ENCODE data around the gene SLX4IP.
A peak's percentile ranks its signal among the peaks of the same experiment; 100 is the strongest.

Gene SLX4IP

DNA sequence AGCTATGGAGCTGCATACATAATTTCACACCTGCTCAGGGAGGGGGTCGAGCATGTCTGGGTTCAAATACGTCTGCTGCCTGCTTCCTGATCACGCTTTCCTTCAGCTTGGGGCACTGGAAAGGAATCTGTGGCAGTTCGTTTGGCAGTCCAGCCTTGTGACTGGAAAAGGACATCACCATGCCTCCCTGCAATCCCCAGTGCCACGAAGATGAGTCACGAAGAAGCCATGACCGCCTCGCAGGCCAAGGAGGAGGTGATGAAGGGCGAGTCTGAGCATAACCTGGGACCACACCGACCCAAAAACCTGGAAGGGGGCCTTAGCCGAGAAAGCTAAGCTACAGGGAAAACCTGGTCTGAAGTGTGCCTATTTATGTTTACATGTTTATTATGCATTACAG is 225.6 kb downstream of the SLX4IP start:
- Histone ChIP-seq H3K36me3 (replicated peaks; ENCODE audit: low read depth, low read length) (no peaks in the 10 kb centered on the region), H3K79me2 (ENCODE audit: low read length) (no peaks in the 10 kb centered on the region), H4K20me1 (ENCODE audit: insufficient read depth, low read length) (0 out of 2 replicates have a peak, but pooled peaks cover 8% of the 10 kb centered on the region)

DNA sequence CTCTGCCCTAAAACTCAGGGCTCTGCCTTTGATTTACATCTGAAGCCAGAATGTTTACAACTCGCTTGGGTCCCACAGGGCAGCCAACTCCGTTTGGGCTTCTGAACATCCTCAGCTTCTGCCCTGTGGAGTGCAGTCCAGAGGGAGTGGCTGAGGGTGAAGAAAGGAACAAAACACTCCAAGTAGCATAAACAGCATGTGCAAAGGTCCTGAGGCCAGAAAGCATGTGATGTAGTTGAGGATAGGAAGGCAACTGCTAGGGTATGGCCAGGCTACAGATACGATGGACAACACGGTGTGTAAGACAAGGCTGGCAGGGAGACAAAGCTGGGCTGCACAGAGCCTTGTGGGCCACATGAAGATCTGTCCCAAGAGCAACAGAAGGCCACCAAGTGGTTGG is 226.2 kb downstream of the SLX4IP start:
- peaks cover 14% of the 10 kb centered on the region for H3K4me1 ChIP-seq (ENCODE audit: low read length)
- 0 out of 2 replicates have a peak, but pooled peaks cover 8% of the 10 kb centered on the region for H4K20me1 ChIP-seq (ENCODE audit: insufficient read depth, low read length)
- no peak overlapping the region for H3K27ac ChIP-seq (ENCODE audit: low read length)
- peaks cover 63% of the 10 kb centered on the region for H3K27me3 ChIP-seq (ENCODE audit: low read depth, low read length)
- no peaks in the 10 kb centered on the region for H3K9me3 ChIP-seq (ENCODE audit: insufficient read depth, low read length)
- no peak overlapping the region for H3K9ac ChIP-seq (ENCODE audit: low read length)
- H3K36me3 ChIP-seq (replicated peaks; ENCODE audit: low read depth, low read length): no peaks in the 10 kb centered on the region
- no peak for TF ChIP-seq EZH2phosphoT487 (IDR thresholded peaks at IDR 0.05; ENCODE audit: low read depth)
- TF ChIP-seq, protein P1, sequence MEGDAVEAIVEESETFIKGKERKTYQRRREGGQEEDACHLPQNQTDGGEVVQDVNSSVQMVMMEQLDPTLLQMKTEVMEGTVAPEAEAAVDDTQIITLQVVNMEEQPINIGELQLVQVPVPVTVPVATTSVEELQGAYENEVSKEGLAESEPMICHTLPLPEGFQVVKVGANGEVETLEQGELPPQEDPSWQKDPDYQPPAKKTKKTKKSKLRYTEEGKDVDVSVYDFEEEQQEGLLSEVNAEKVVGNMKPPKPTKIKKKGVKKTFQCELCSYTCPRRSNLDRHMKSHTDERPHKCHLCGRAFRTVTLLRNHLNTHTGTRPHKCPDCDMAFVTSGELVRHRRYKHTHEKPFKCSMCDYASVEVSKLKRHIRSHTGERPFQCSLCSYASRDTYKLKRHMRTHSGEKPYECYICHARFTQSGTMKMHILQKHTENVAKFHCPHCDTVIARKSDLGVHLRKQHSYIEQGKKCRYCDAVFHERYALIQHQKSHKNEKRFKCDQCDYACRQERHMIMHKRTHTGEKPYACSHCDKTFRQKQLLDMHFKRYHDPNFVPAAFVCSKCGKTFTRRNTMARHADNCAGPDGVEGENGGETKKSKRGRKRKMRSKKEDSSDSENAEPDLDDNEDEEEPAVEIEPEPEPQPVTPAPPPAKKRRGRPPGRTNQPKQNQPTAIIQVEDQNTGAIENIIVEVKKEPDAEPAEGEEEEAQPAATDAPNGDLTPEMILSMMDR (IDR thresholded peaks at IDR 0.05; ENCODE audit: low read depth, low read length): no peak
- H3K4me3 ChIP-seq (ENCODE audit: low read length): no peak overlapping the region
- no peak overlapping the region for H2AFZ ChIP-seq (ENCODE audit: low read depth, low read length)
- H3K4me2 ChIP-seq (ENCODE audit: low read length): no peak overlapping the region
- no peaks in the 10 kb centered on the region for H3K79me2 ChIP-seq (ENCODE audit: low read length)

More for the DNA sequence above, 225.6 kb downstream of the SLX4IP start:
- H3K9ac ChIP-seq (ENCODE audit: low read length): no peak overlapping the region
- peaks cover 14% of the 10 kb centered on the region for H3K4me1 ChIP-seq (ENCODE audit: low read length)
- no peak overlapping the region for H3K27ac ChIP-seq (ENCODE audit: low read length)
- peaks cover 62% of the 10 kb centered on the region for H3K27me3 ChIP-seq (ENCODE audit: low read depth, low read length)
- no peak for TF ChIP-seq EZH2phosphoT487 (IDR thresholded peaks at IDR 0.05; ENCODE audit: low read depth)
- TF ChIP-seq, protein P1 (IDR thresholded peaks at IDR 0.05; ENCODE audit: low read depth, low read length): no peak
- H3K9me3 ChIP-seq (ENCODE audit: insufficient read depth, low read length): no peaks in the 10 kb centered on the region
- H2AFZ ChIP-seq (ENCODE audit: low read depth, low read length): no peak overlapping the region
- no peak overlapping the region for H3K4me3 ChIP-seq (ENCODE audit: low read length)
- H3K4me2 ChIP-seq (ENCODE audit: low read length): no peak overlapping the region

DNA sequence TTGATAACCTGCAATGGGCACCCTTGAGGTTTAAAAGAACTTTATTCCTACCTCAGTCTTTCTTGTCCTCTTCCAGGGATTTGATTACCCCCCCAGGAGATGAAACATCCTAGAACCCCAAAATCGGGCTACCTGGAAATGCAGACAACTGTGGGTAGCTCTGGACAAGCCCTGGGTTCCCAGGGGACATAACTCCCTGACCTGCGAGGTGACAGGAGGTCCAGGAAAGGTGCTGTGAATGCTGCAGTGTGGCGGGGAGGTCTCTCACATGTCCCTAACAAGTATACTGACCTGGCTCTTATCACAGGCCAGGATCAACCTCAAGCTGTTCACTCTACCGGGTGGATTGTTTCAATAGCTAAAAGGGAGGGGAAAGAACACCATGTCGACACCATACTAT is 227.0 kb downstream of the SLX4IP start:
- Histone ChIP-seq H3K9ac (ENCODE audit: low read length) (no peak overlapping the region), H3K79me2 (ENCODE audit: low read length) (no peaks in the 10 kb centered on the region)

DNA sequence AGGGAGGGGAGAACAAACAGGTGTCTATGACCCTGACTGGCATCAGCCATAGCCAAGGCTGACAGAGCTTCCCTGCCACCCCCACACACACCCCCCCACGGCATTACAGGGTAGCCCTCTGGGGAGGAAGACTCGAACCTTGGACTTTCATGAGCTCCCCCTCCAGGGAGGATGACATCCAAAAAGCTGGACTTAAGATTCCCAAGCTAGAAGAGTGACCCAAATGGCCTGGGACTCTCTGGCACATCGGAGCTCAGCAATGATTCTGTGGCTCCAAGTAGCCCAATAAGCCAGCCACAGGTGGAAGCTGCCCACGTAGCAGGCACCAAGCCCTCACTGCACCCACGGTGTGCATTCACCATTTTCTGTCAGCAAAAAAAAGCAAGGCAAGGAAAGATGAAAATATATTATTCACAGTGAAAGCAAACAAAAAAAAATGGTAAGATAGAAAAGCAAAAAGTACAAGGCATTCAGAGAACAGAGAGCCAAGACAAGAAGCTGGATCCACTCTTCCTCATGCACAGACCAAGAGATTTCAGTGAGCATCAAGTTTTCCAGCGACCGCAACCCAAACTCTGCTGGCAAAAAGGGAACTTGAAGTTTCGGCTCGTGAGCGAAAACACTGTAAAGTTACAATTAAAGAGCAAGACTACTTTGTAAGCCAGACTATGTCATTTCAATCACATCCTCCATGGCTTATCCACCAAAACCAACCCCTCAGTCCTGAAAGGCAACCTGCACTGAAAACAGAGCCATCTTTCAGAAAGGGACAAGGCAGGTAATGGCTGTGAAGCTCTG is 227.8 kb downstream of the SLX4IP start:
- H2AFZ ChIP-seq (ENCODE audit: low read depth, low read length): no peak overlapping the region
- no peaks in the 10 kb centered on the region for H3K36me3 ChIP-seq (replicated peaks; ENCODE audit: low read depth, low read length)
- peak overlapping the region; percentile 39 for H3K4me3 ChIP-seq (ENCODE audit: low read length)
- H3K9ac ChIP-seq (ENCODE audit: low read length): no peak overlapping the region
- TF ChIP-seq, protein P1 (IDR thresholded peaks at IDR 0.05; ENCODE audit: low read depth, low read length): no peak
- no peak for TF ChIP-seq EZH2phosphoT487 (IDR thresholded peaks at IDR 0.05; ENCODE audit: low read depth)
- no peaks in the 10 kb centered on the region for H3K79me2 ChIP-seq (ENCODE audit: low read length)
- 0 out of 2 replicates have a peak, but pooled peaks cover 8% of the 10 kb centered on the region for H4K20me1 ChIP-seq (ENCODE audit: insufficient read depth, low read length)
- peak overlapping the region; percentile 72 for H3K4me2 ChIP-seq (ENCODE audit: low read length)
- H3K27me3 ChIP-seq (ENCODE audit: low read depth, low read length): peaks cover 75% of the 10 kb centered on the region
- no peaks in the 10 kb centered on the region for H3K9me3 ChIP-seq (ENCODE audit: insufficient read depth, low read length)
- H3K4me1 ChIP-seq (ENCODE audit: low read length): peaks cover 14% of the 10 kb centered on the region
- H3K27ac ChIP-seq (ENCODE audit: low read length): no peak overlapping the region

More for the DNA sequence above, 227.0 kb downstream of the SLX4IP start:
- Histone ChIP-seq H3K4me2 (ENCODE audit: low read length) (no peak overlapping the region), H3K9me3 (ENCODE audit: insufficient read depth, low read length) (no peaks in the 10 kb centered on the region), H3K4me3 (ENCODE audit: low read length) (no peak overlapping the region), H3K27me3 (ENCODE audit: low read depth, low read length) (peaks cover 71% of the 10 kb centered on the region), H3K4me1 (ENCODE audit: low read length) (peaks cover 14% of the 10 kb centered on the region), H2AFZ (ENCODE audit: low read depth, low read length) (no peak overlapping the region), H3K36me3 (replicated peaks; ENCODE audit: low read depth, low read length) (no peaks in the 10 kb centered on the region), H3K27ac (ENCODE audit: low read length) (no peak overlapping the region), H4K20me1 (ENCODE audit: insufficient read depth, low read length) (0 out of 2 replicates have a peak, but pooled peaks cover 8% of the 10 kb centered on the region)
- TF ChIP-seq EZH2phosphoT487 (IDR thresholded peaks at IDR 0.05; ENCODE audit: low read depth): no peak
- TF ChIP-seq, protein P1 (IDR thresholded peaks at IDR 0.05; ENCODE audit: low read depth, low read length): no peak
